GM23248 (cell line): Measurements from ENCODE around the gene PDZD7. TPM values are rescaled to one million over a fixed set of nuclear protein-coding genes. Genes with fewer than 3 reads are reported as not detected.

Experiments used
- DNase-seq: peaks from one replicate; pipeline ENCODE4 v3.0.0-alpha.2; 2015
- H2AFZ ChIP-seq: fragments of 200-600 bp; sonication (generic); 2 replicates; pipeline ENCODE4 v1.6.1; 2016; ENCODE audit warnings: antibody characterized with exemption
- H3F3A ChIP-seq: fragments of 200-600 bp; sonication (generic); 2 replicates; pipeline ENCODE4 v1.6.1; 2016; ENCODE audit warnings: mild to moderate bottlenecking, antibody characterized with exemption, mixed run types; ENCODE audit not compliant: insufficient read depth
- H3K27ac ChIP-seq: fragments of 200-600 bp; sonication (generic); 2 replicates; pipeline ENCODE4 v1.5.1; 2016; ENCODE audit warnings: mild to moderate bottlenecking
- H3K27me3 ChIP-seq: fragments of 200-600 bp; sonication (generic); replicated peaks from 2 replicates; pipeline ENCODE4 v1.6.1; 2016; ENCODE audit warnings: mild to moderate bottlenecking; ENCODE audit not compliant: insufficient read depth
- H3K36me3 ChIP-seq: fragments of 200-600 bp; sonication (generic); 2 replicates; pipeline ENCODE4 v1.6.1; 2016; ENCODE audit warnings: low read depth, mild to moderate bottlenecking
- H3K4me1 ChIP-seq: fragments of 200-600 bp; sonication (generic); 2 replicates; pipeline ENCODE4 v1.6.1; 2016; ENCODE audit warnings: mild to moderate bottlenecking; ENCODE audit not compliant: insufficient read depth
- H3K4me2 ChIP-seq: fragments of 200-600 bp; sonication (generic); one replicate; pipeline ENCODE4 v1.6.1; 2016; ENCODE audit warnings: mild to moderate bottlenecking; ENCODE audit not compliant: unreplicated experiment
- H3K4me3 ChIP-seq: fragments of 200-600 bp; sonication (generic); 2 replicates; pipeline ENCODE4 v1.5.1; 2016; ENCODE audit warnings: mild to moderate bottlenecking
- H3K79me2 ChIP-seq: fragments of 200-600 bp; sonication (generic); 2 replicates; pipeline ENCODE4 v1.6.1; 2016; ENCODE audit warnings: mild to moderate bottlenecking; ENCODE audit not compliant: insufficient read depth
- H3K9ac ChIP-seq: fragments of 200-600 bp; sonication (generic); 2 replicates; pipeline ENCODE4 v1.6.1; 2016; ENCODE audit warnings: mild to moderate bottlenecking
- H3K9me2 ChIP-seq: fragments of 200-600 bp; sonication (generic); 2 replicates; pipeline ENCODE4 v1.6.1; 2016; ENCODE audit warnings: mixed run types, mild to moderate bottlenecking, moderate library complexity; ENCODE audit not compliant: insufficient read depth
- H3K9me3 ChIP-seq: fragments of 200-600 bp; sonication (generic); one replicate; pipeline ENCODE4 v1.6.1; 2017; ENCODE audit warnings: low read depth
- H4K20me1 ChIP-seq: fragments of 200-600 bp; sonication (generic); 2 replicates; pipeline ENCODE4 v1.6.0; 2016; ENCODE audit not compliant: insufficient read depth
- EZH2 ChIP-seq: fragments of 200-600 bp; sonication (generic); IDR thresholded peaks from 2 replicates; pipeline ENCODE4 v1.6.1; 2018; ENCODE audit warnings: antibody characterized with exemption, mild to moderate bottlenecking; ENCODE audit not compliant: insufficient read depth, poor library complexity, severe bottlenecking
- EZH2phosphoT487 ChIP-seq: fragments of 200-600 bp; sonication (generic); IDR thresholded peaks from 2 replicates; pipeline ENCODE4 v1.6.1; 2018; ENCODE audit warnings: antibody characterized with exemption, moderate library complexity, mild to moderate bottlenecking, low read depth; ENCODE audit not compliant: insufficient read depth
- WGBS, 2 experiments: methylation state at CpG; one replicate each; pipeline ENCODE4 v1.1.6; 2015 to 2017; ENCODE audit warnings: low lambda C conversion rate in 2 of 2, low coverage in 1 of 2; ENCODE audit errors: missing lambda C conversion rate in 2 of 2; 5-methylcytosine and 5-hydroxymethylcytosine counted together
- in situ Hi-C: fragments of 300-500 bp; cut with MboI; formaldehyde crosslinking; loops from 2 replicates; pipeline ENCODE4 v1.15.0; 2020
- polyA plus RNA-seq: library from polyadenylated mRNA; unstranded; fragments of >200 nt; fragmentation: Nextera tagmentation; extraction: Ambion mirVana; gene quantifications from 2 replicates; pipeline ENCODE4 v1.2.1, GENCODE V29; 2016
- total RNA-seq: library from RNA; depleted of rRNA; stranded (reverse); fragments of >200 nt; shearing (Covaris generic); gene quantifications from 2 replicates; pipeline ENCODE4 v1.2.3, GENCODE V29; 2014

PDZD7 gene
- total and polyA plus RNA-seq, 2 experiments from 2014 or later: 0.54 to 1.1 TPM

DNA sequence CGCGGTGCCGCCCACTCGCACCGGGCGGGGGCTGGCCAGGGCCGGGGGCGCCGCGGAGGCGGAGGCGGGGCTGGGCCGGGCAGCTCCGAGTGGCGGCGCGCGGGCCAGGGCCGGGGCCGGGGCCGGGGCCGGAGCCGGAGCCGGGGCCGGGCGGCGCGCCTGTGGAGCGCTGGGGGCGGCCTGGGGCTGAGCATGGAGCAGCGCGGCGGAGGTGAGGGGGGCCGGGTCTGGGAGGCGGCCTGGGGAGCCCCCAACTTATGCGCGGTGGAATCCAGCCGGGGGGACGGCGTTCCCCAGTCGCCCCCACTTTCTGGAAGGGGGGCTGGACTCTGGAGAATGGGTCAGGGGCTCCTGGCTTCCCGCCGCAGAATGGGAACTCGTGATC lies 31.2 kb downstream of the PDZD7 start, which contains the start of gene LZTS2:
LZTS2 (plus strand) TSS at position 67 of the 385 bp plus-strand sequence. CDS start 2,731 bp downstream, outside the sequence.
- no peaks in the 10 kb centered on the region for H4K20me1 ChIP-seq
- H3K9ac ChIP-seq: peak within 1 kb of the TSS; percentile 100
- H3K27ac ChIP-seq: peak within 1 kb of the TSS; percentile 91
- peaks cover 23% of the 10 kb centered on the region for H3F3A ChIP-seq
- H2AFZ ChIP-seq: peak within 1 kb of the TSS; percentile 81
- in situ Hi-C loops: no loop called here
- no peak for DNase-seq
- no peaks in the 10 kb centered on the region for H3K9me2 ChIP-seq
- H3K9me3 ChIP-seq: no peaks in the 10 kb centered on the region
- H3K4me2 ChIP-seq: peak within 1 kb of the TSS; percentile 86
- TF ChIP-seq EZH2phosphoT487: no peak
- no peak for TF ChIP-seq EZH2
- peaks cover 10% of the 10 kb centered on the region for H3K36me3 ChIP-seq
- 2 to 3% methylated on average over 7 to 41 of the region's 44 CpGs for WGBS, 2 experiments
- peak within 1 kb of the TSS; percentile 98 for H3K4me3 ChIP-seq
- peaks cover 50% of the 10 kb centered on the region for H3K79me2 ChIP-seq
- H3K27me3 ChIP-seq: no peaks in the 10 kb centered on the region
- peaks cover 22% of the 10 kb centered on the region for H3K4me1 ChIP-seq

DNA sequence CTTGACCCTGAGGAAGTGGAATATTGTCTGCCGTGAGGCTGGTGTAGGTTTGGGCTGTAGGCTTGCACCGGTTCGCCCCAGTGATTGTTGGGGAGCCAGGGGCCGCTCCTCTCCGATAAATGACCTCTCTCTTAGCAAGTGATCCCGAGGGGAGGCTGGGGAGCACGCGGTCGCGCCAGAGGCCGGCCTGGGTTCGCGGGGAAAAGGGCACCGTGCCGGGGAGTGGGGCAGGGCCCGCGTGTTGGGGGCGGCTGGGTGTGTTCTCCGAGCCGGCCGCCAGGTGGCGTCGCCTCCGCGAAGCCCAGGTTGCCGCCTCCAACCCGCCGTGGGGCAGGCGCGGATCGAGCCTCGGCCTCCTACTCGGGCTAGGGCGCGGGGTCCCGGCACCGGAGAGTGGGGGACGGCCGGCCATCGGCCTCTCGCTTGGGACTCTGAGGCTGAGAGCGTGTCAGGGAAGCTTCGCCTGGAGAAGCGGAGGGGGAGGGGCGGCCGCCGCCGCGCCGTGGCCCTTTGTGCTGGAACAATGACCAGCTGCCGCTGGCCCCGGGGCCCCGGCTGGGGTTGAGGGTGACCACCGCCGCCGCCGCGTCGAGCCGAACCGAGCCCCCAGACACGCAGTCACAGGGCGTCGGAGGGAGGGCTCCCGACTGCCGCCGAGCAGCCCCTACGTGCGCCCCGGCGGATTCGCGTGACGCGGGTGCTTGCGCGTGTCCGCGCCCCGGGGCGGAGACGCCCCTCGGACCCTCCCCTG lies 31.8 kb downstream of the PDZD7 start:
- in situ Hi-C loops: no loop called here

DNA sequence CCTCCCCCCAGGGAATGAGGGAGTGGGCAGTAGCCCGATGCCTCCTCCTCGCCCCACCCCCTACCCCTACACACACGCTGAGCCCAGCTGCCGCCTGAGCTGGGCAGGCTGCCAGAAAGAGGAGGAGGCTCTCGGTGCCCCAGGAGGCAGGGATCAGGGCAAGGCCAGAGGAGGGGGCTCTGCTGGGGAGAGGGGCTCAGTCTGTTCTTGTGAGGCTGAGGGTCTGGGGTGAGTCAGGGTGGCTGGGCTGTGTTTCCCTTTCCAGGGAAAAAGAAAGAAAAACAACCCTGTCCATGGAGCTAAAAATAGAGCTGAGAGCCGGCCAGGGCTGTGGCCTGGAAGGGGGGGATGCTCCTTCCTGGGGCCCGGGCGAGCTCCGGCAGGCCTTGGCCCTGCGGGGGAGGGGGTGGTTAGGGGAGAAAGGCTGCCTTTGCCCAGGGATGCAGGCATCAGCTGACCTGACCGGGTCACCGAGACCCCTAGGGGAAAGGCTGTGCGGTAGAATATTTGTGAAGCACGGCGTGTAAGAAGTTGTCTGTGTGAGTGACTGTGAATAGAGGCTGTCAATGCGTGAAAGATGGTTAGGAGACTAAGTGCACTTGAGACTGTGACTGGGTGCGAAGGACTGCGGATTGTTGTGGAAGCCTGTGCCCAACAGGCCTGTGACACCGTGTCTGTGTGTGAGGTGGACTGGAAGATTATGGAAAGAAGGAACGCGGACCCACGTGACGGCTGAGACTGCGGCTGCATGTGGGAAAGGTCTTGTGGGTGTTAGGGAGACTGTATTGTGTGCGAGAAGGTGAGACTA lies 32.5 kb downstream of the PDZD7 start:
- Histone ChIP-seq H3K9me3 (no peaks in the 10 kb centered on the region), H3K9ac (peak overlapping the region; percentile 100), H3F3A (peaks cover 29% of the 10 kb centered on the region), H3K27ac (peak overlapping the region; percentile 91), H3K4me1 (peaks cover 22% of the 10 kb centered on the region), H3K4me3 (peak overlapping the region; percentile 98), H3K9me2 (no peaks in the 10 kb centered on the region), H3K27me3 (no peaks in the 10 kb centered on the region), H3K4me2 (peak overlapping the region; percentile 86), H2AFZ (peak overlapping the region; percentile 81), H4K20me1 (no peaks in the 10 kb centered on the region), H3K79me2 (peaks cover 37% of the 10 kb centered on the region), H3K36me3 (peaks cover 3% of the 10 kb centered on the region)
- in situ Hi-C loops: no loop called here
- peak; percentile 83 for DNase-seq
- no peak for TF ChIP-seq EZH2phosphoT487
- 3 to 6% methylated on average over 25 of the region's 25 CpGs for WGBS, 2 experiments

More for the DNA sequence above, 31.8 kb downstream of the PDZD7 start:
- 1 to 2% methylated on average over 39 to 61 of the region's 83 CpGs for WGBS, 2 experiments
- peaks cover 23% of the 10 kb centered on the region for H3F3A ChIP-seq
- H3K4me2 ChIP-seq: peak overlapping the region; percentile 86
- no peak for TF ChIP-seq EZH2phosphoT487
- TF ChIP-seq EZH2: no peak
- peaks cover 22% of the 10 kb centered on the region for H3K4me1 ChIP-seq
- peak overlapping the region; percentile 81 for H2AFZ ChIP-seq
- peak overlapping the region; percentile 98 for H3K4me3 ChIP-seq
- peak overlapping the region; percentile 91 for H3K27ac ChIP-seq
- no peaks in the 10 kb centered on the region for H4K20me1 ChIP-seq
- H3K27me3 ChIP-seq: no peaks in the 10 kb centered on the region
- peaks cover 5% of the 10 kb centered on the region for H3K36me3 ChIP-seq
- peaks cover 44% of the 10 kb centered on the region for H3K79me2 ChIP-seq
- H3K9me3 ChIP-seq: no peaks in the 10 kb centered on the region
- H3K9ac ChIP-seq: peak overlapping the region; percentile 100
- DNase-seq: peak; percentile 89
- H3K9me2 ChIP-seq: no peaks in the 10 kb centered on the region

DNA sequence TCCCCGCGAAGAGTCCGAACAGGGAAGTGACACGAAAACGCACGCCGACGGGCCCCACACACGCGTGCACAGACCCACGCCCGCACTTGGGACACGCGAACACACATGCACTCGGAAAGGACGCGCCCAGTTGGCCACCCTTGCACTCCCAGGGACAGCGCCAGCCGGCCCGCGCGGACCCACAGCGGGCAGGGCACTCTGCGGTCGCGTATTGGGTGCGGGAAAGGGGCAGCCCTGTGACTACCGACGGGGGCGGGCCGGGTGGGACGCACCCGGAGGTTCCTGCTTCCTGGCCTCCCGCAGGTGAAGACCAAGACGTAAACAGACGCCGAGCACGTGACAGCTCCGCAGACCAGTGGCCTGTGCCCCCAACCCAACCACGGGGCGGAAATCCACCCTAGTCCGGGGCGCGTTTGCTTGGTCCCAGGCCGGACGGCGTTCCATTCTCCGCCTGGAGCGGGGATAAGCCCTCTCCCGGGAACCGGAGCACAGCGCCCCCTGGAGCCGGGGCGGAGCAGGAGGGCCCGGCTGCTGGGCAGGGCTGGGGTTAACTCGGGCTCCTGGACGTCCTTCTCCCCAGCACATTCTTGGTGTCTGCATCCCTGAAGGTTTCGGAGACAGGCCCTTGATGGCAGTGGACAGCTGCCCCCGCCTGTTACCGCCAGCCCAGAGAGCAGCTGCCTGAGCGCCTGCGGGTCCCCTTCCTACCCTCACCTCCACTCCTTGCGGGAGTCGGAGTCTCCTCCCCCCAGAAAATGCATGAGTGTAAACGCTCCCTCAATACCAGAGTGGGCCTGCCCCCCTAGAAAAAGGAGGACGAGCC lies 33.4 kb downstream of the PDZD7 start:
- Histone ChIP-seq H3K36me3 (no peaks in the 10 kb centered on the region), H3F3A (peaks cover 29% of the 10 kb centered on the region), H3K9me3 (no peaks in the 10 kb centered on the region), H3K9me2 (no peaks in the 10 kb centered on the region), H4K20me1 (no peaks in the 10 kb centered on the region), H3K4me3 (peak overlapping the region; percentile 98), H3K9ac (peak overlapping the region; percentile 100), H3K4me1 (peaks cover 22% of the 10 kb centered on the region), H3K79me2 (peaks cover 28% of the 10 kb centered on the region), H2AFZ (peak overlapping the region; percentile 81), H3K4me2 (peak overlapping the region; percentile 86), H3K27me3 (no peaks in the 10 kb centered on the region), H3K27ac (peak overlapping the region; percentile 91)
- WGBS, 2 experiments: 1% methylated on average over 48 to 56 of the region's 66 CpGs
- TF ChIP-seq EZH2phosphoT487: no peak
- TF ChIP-seq EZH2: no peak
- in situ Hi-C loops: no loop called here
- DNase-seq: peak; percentile 88
